Measurements from ENCODE around the gene JMJD8. TPM values are rescaled to one million over a fixed set of nuclear protein-coding genes. Genes with fewer than 3 reads are reported as not detected.
"Not testable (repeated sequence)": the region's sequence is repeated elsewhere in the genome, so short reads cannot be mapped to it uniquely, and the experiment has no call there.

Gene JMJD8
- polyA plus RNA-seq, 1 donor, result 35.1 TPM

DNA sequence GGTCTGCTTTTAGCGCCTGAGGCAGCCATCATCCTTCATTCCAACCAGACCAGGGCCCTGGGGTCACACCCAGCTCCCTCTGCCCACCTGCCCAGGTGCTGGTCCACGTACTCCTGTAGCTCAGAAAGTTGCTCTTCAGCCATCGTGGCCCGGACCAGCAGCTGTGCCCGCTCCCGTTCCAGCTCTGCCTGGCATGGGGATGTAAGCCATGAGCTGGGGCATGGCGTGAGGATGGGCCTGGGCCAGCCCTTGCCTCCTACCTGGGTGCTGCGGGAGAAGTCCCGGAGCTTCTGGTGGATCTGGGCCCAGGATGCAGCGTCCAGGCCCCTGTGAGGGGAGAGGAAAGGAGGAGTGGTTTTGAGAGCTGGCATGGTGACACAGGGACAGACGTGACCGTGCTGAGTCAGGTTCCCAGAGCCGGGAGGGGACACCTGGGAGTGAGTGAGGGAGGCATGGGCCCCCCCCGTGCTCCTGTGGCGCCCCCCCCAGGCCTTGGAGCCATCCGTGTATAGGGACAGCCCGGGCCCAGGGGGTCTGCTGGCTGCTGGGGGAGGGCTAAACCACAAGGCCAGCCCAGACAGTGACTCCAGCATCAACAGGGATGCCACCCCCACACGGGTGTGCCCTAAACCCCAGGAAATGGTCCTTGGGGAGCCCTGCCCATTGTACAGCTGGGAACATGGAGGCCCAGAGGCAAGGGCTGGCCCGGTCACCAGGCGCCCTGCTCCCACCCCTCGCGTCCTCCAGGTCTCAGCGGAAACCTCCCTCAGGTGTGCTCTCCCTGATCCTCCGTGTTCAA, 38.9 kb upstream of the JMJD8 start:
- no peak for DNase-seq (ENCODE audit: low read depth)

DNA sequence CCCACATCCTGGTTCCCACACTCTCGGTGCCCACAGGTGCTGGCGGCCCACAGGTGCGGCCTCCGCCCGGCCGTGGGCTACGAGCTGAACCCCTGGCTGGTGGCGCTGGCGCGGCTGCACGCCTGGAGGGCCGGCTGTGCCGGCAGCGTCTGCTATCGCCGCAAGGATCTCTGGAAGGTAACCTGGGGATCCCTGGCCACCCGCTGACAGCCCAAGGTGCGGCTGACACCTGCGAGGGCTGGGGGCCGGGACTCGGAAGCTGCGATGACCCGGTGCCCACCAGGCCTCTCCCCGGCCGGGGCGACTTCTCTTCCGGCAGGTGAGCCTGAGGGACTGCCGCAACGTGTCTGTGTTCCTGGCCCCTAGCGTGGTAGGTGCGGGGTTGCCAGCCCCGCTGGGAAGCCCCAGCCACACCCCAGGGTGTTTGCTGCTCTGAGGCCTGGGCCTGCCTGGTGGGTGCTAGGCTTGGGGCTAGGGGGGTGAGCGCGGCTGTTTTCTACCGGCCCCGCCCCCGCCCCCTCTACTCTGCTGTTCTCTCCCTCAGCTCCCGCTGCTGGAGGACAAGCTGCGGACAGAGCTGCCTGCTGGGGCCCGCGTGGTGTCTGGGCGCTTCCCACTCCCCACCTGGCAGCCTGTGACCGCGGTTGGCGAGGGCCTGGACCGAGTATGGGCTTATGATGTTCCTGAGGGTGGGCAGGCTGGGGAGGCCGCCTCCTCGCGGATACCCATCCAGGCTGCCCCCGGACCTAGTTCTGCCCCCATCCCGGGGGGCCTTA, 37.8 kb upstream of the JMJD8 start:
- no peak for DNase-seq (ENCODE audit: low read depth)

DNA sequence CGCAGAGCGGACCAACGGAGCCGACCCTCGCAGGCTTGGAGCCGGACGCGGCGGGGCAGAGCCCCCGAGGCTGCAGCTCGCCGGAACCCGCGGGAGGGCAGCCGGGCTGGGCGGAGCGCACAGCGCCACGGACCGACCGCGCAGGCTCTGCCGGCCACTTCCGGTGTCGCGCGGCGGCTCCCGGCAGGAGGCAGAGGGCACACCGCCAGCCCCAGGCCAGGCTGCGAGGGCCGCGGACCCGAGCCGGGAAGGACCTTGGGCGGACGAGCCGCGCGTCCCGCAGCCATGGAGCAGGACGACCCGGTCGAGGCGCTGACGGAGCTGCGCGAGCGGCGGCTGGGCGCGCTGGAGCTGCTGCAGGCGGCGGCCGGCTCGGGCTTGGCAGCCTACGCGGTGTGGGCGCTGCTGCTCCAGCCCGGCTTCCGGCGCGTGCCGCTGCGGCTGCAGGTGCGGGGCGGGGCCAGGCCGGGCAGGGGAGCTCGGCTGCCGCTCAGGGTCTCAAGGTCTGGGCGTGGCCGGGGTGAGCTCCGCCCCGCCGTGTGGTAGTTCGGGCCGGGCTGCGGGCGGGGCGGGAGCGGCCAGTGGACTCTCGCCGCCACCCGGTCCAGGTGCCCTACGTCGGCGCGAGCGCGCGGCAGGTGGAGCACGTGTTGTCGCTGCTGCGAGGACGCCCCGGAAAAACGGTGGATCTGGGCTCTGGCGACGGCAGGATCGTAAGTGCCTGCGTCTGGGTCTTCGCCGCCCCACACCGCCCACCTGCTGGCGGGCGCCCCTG, 37.0 kb upstream of the JMJD8 start, which contains the start of gene ANTKMT:
Gene ANTKMT, plus strand, starts transcription at position 157 of the 775 bp plus-strand sequence. Its CDS starts 129 bp downstream, at position 286.
- no peak for DNase-seq (ENCODE audit: low read depth)

DNA sequence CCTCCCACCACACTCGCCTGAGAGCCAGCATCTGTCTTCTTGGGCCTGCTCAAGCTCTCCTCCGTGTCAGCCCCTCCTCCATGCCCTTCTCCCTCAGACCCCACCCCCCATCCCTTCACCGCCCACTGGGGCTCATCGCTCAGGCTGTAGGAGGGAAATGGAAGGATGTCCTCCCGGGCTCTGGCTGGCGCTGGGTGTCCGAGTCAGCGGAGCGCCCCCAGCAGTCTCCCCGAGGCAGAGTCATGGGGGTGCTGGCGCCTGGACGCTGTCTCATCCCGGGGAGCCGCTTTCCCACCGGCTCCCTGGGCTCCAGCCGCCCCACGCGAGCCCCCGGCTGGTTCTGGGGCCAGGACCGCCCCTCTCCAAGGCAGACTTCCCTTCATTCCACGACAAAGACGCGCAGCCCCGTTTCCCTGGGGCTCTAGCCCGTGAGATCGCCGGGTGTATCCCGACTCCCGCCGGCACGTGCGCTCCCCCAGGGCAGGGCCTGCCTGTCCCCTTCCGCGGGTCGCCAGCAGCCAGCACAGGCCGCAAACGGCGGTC, 36.4 kb upstream of the JMJD8 start:
- no peak for DNase-seq (ENCODE audit: low read depth)

DNA sequence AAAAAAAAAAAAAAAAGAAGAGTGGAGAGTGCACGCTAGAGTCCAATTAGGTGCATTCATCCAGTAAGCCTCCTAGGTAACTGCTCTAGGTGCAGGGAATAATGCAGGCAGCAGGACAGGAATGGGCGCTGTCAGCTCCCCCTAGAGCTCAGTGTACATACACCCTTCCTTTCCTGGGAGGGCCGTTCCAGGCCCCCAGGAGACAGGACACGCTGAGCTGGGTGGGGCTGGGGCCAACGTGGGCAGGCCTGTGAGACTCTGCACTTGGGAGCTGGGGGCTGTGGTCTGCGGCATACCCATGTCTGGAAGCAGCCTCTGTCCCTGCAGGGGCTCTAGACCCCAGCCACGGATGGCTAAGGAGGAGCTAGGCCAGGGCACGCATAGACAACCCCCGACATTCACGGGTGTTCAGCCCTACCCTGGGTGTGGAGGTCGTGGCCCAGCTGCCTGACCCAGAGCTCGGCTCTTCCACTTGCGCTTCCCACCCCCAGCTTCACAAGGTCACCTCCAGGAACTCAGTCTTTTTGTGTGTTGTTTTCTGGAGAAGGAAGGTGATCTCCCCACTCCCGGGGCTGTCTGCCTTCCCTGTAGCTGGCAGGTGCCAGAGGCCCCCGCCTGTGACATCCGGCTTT, 35.8 kb upstream of the JMJD8 start:
- DNase-seq (ENCODE audit: low read depth), result no peak

DNA sequence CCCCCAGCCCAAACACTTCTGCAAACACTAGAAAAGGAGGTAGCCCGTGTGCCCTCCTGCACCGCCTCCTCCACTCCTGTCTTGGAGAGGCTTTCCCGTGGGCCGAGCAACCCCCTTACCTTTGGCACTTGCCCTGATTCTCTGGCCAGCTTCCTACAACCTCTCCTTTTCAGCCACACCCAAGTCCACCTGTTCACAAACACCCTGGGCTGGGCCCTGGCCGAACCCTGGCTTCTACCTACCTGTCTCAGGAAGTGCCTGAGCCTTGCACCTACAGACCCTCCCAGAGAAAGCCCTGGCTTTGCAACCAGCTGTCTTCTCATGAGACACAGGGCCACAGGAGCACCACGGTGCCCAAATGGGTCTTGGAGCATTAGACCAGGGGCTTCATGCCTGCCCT, 34.8 kb upstream of the JMJD8 start:
- no peak for DNase-seq (ENCODE audit: low read depth)

DNA sequence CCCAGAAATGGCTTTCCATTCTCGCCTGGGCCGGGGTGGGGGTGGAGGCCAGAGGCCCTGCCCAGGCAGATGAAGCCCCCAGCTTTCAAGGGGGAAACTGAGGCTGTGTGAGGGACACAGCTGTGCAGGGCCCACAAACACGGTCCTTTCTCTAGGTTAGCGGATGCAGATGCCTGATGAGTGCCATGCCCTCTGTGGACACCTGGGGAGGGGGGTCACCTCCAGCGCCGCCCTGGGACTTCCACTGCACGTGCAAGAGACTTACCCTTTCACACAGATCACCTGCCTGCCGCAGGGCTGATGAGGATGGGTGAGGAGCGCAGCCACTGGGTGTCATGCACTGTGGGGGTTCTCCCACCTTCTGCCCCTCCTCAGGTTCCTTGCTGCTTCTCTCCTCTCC, 34.3 kb upstream of the JMJD8 start:
- DNase-seq (ENCODE audit: low read depth), result no peak

DNA sequence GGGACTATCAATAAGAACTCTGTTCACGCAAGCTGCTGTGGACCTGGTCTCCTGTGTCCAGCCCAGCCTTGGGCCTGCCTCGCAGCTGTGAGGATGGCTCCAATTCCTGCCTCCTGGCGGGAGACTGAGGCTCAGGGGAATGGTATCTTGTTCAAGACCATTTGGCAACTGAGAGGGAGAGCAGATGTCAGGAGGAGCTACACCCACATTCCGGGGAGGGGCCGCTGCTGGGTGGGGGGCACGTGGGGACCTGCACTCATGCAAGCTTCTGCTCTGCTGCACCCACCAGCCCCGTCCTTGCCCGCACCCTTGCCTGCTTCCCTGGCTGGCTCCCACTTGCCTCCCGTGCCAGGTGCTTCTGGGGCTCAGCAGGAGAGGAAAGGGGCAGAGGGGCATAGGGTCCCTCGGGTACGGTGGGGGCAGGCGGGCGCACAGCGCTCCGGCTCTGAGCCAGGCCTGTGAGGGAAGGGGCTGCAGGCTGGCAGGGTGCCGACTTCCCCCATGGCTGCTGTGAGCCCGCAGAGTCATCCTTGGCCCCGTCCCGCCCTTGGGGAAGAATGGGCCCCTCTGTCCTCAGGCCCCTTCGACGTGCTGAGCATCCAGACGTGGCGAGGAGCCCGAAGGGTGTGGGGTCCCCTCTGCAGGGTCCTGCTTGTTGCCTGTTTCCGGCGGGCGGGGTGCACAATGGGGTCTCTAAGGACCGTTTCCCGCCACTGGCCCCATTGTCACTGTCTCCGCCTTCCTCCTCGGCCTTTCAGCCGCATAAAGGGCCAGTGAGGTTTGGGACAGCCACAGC, 33.5 kb upstream of the JMJD8 start:
- no peak for DNase-seq (ENCODE audit: low read depth)

DNA sequence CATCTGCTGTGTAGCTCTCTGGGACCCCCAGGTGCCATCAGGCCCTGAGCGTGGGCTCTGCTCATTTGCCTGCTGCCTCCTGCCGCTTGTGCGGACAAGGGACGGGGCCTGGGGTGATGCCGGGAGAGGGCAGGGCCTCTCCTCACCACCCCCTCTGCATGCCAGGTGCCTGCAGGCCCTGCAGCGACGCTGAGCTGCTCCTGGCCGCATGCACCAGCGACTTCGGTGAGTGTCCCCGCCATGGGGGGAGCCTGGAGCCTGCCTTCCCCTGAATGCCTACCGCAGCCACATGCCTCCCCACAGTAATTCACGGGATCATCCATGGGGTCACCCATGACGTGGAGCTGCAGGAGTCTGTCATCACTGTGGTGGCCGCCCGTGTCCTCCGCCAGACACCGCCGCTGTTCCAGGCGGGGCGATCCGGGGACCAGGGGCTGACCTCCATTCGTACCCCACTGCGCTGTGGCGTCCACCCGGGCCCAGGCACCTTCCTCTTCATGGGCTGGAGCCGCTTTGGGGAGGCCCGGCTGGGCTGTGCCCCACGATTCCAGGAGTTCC, 32.7 kb upstream of the JMJD8 start:
- DNase-seq (ENCODE audit: low read depth), result no peak

DNA sequence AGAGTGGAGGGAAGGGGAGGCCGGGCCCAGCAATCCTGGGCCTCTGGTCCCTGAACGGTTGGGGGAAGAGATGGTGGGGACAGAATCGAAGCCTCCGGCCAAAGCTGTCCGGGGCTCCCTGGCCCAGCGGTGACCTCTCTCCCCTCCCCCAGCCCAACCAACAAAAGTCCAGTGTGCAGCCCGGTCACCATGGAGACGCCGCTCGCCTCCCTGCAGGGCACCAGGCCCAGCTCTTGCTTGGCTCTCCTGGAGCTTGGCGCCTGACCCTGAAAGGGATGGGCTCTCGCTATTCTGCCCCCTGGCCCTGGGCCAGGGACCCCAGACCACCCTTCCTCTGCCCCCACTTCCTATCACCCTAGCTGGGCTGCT, 32.0 kb upstream of the JMJD8 start:
- DNase-seq (ENCODE audit: low read depth), result no peak

DNA sequence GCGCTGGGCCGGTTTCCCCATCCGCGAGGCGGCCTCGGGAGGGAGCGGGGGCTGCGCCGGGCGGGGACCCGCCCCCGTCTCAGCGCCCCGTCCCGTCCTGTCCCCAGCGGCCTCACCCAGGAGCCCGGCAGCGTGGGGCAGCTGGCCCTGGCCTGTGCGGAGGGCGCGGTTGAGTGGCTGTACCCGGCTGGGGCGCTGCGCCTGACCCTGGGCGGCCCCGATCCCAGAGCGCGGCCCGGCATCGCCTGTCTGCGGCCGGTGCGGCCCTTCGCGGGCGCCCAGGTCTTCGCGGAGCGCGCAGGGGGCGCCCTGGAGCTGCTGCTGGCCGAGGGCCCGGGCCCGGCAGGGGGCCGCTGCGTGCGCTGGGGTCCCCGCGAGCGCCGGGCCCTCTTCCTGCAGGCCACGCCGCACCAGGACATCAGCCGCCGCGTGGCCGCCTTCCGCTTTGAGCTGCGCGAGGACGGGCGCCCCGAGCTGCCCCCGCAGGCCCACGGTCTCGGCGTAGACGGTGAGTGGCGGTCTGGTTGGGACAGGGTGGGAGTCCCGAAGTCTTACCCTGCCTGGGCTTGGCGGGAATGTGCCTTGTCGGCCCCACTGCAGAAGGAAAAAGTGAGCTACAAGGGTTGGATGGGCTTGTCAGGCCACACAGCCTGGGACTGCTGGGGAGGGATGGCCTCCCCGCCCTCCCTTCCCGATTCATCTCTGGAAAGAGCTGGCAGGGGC, 31.5 kb upstream of the JMJD8 start:
- DNase-seq (ENCODE audit: low read depth), result no peak

DNA sequence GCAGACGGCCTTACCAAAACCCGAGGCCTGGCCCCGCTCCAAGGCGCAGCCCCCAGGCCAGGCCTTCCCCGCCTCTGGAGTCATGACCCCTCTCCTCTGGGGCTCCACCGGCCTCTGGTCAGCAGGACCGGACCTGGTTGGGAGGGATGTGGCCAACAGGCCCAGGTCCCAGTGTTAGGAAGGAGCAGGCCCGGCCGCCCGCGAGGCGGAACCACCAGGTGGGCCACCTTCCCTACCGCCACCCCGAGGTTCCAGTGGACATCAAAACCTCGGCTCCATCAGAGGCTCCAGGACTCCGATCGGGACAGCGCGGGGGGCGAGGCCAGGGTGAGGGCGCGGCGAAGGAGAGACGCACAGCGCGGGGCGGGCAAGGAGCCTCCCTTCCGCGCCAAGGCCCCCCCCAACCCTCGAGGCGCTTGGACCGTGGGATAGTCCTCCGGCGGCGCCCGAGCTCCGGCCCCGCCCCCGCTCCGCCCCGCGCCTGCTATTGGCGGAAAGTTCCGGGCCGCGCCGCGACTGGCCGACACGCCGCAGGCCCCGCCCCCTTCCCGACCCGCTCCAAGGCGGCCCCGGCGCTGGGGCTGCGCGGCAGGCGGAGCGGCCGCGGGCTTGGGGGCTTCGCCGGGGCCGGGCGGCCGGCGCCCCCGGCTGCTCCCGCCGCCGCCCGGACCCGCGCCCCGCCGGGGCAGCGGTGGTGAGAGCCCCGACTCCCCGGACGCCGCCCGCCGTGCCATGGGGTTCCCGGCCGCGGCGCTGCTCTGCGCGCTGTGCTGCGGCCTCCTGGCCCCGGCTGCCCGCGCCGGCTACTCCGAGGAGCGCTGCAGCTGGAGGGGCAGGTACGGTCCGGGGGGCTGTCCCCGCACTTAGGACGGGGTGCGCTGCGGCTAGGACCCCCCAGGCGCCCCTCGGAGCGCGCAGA, 30.7 kb upstream of the JMJD8 start, which contains the start of gene METRN:
Gene METRN, plus strand, starts transcription at position 561 of the 919 bp plus-strand sequence. Its CDS starts 172 bp downstream, at position 733.
- DNase-seq (ENCODE audit: low read depth), result no peak

DNA sequence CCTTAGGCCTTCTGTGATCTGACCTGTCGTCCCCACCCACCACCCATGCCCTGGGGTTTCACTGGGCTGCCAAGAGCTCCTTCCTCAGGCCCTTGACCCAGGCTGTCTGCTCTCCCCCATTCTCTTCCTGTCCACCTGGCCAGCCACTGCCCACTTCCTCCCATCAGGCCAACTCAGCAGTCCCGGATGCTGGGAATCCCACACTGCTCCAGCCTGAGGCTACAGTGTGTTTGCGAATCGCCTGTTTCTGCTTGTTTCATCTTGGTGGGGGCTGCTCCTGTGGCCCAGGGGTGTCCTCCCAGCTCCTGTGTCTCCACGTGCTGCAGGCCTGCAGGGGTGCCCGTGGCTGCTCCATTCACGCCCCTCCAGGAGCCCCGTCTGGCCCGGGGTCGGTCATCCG, 29.9 kb upstream of the JMJD8 start:
- no peak for DNase-seq (ENCODE audit: low read depth)

DNA sequence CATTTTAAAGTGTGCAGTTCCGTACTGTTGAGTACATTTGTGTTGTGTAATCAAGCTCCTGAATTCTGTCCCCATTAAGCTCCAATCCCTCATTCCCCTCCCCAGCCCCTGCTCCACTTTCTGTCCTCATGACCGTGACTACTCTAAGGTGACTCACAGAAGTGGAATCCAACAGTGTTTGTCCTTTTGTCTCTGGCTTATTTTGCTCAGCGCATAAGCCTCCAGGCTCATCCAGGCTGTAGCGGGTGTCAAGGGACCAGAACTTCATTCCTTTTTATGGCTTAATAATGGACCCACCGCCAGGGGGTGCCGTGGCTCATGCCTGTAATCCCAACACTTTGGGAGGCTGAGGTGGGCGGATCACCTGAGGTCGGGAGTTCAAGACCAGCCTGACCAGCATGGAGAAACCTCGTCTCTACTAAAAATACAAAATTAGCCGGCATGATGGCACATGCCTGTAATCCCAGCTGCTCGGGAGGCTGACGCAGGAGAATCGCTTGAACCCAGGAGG, 28.7 kb upstream of the JMJD8 start:
- not testable (repeated sequence) for DNase-seq (ENCODE audit: low read depth)

DNA sequence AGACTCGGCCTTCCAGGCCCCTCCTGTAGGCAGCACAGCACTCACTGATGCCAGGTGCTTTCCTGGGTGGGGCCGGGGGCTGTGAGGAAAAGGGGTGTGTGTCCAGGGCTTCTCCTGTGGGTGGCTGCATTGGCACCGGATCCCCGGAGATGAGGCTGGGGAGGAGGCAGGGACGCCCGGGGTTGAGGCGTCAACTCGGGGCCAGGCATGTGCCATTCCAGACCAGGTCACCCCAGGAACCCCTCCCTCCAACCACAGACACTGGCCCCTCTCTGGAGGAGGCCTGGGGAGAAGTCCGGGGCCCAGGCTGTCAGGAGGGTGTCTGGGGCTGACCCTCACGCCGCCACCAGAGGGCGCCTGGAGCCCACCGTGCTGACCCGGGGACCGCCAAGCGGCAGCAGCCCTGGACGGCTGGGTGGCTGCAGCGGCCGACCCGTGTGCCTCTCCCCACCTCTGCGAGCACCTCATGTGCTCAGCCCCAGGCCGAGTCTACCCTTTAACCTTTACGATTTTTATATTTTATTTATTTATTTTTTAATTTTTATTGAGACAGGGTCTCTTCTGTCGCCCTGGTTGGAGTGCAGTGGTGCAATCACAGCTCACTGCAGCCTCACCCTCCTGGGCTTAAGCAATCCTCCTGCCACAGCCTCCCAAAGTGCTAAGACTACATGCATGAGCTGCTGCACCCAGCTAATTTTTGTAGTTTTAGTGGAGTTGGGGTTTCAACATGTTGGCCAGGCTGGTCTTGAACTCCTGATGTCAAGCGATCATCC, 27.6 kb upstream of the JMJD8 start:
- DNase-seq (ENCODE audit: low read depth), result no peak

DNA sequence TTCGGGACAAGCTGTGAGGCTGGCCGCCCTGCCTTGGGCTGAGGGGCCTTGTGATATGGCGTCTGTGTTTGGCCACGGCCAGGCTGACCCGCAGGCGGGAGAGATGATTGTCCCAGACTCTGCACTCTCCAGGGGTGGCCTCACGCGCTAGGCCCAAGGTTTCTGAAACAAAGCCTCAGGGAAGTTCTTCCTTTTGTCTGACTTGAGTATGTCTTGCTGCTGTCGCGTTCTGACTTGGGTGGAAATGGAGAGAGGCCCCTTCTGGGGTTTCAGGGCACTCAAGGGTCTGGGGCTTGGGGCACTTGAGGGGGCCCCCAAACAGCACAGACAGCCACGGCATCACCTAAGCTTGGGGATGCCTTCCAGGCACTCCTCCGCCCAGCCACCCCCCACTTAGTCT, 26.9 kb upstream of the JMJD8 start:
- no peak for DNase-seq (ENCODE audit: low read depth)

DNA sequence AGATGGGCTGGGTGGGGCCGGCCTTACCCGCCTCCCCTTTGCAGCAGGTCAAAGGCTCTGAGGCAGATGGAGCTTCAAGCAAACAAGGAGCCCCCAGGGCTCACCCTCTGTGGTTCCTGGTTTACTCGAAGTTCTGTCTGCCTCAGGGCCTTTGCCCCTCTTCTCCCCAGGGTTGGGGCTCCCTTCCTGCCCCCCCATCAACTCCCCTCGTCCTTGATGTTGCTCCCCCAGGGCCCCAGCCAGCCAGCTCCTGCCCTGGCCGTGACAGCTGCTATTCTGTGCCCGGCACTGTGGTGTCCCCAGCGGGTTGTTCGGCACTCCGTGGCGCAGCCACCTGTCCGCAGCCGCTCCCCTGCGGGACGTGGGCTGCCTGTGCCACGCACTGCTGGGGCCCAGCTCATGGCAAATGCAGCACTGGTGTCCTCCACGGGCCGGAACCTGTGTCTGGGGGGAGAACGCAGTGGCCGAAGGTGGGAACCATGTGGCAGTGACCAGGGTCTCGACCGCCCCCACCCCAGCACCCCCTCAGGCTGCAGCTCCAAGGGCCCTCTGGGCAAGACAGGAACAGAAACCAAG, 26.5 kb upstream of the JMJD8 start:
- no peak for DNase-seq (ENCODE audit: low read depth)

All from forelimb muscle (tissue), 1 donor.